Adrenal gland (tissue), 12 donors: ENCODE data around the gene EDA. TPM values are rescaled to one million over a fixed set of nuclear protein-coding genes. Genes with fewer than 3 reads are reported as not detected.

Experiments used
- DNase-seq, 7 donors: peaks; one replicate each; pipeline ENCODE4 v3.0.0-alpha.2; 2019 to 2020
- H3K27ac ChIP-seq, 5 donors: fragments of 200-600 bp; sonication (generic) in 4 of 5; 1 replicate in 3 of 5; 2 replicates in 2 of 5; pipeline versions ENCODE4 v1.5.1 to v1.8.0; 2016 to 2020; ENCODE audit warnings: mild to moderate bottlenecking in 1 of 5
- H3K27me3 ChIP-seq: fragments of 200-600 bp; 2 replicates; pipeline ENCODE4 v1.8.0; 2021
- H3K36me3 ChIP-seq, 2 donors: fragments of 200-600 bp; replicated peaks in 1 of 2; 1 replicate in 1 of 2; 2 replicates in 1 of 2; pipeline versions ENCODE4 v1.5.1 to v1.8.0; 2018 to 2022
- H3K4me1 ChIP-seq, 2 donors: fragments of 200-600 bp; replicated peaks in 1 of 2; 1 replicate in 1 of 2; 2 replicates in 1 of 2; pipeline versions ENCODE4 v1.5.1 to v1.8.0; 2018 to 2021
- H3K4me3 ChIP-seq, 4 donors: fragments of 200-600 bp; sonication (generic) in 3 of 4; one replicate each; pipeline ENCODE4 v1.5.1; 2016 to 2018
- H3K9me3 ChIP-seq, 3 donors: fragments of 200-600 bp; sonication (generic) in 1 of 3; replicated peaks in 1 of 3; 1 replicate in 2 of 3; 2 replicates in 1 of 3; pipeline versions ENCODE4 v1.5.1 to v1.8.0; 2016 to 2021
- POLR2A ChIP-seq, 2 donors: fragments of 450-650 bp; IDR thresholded peaks; one replicate each; pipeline ENCODE4 v1.6.1; 2017; ENCODE audit warnings: antibody characterized with exemption in 2 of 2, mild to moderate bottlenecking in 2 of 2, moderate library complexity in 1 of 2
- WGBS, 4 donors: extraction: QIAGEN DNeasy Blood & Tissue Kit in 2 of 4; methylation state at CpG; one replicate each; pipeline versions ENCODE4 v1.1.5 to v1.1.7; 2013 to 2017; 5-methylcytosine and 5-hydroxymethylcytosine counted together
- intact Hi-C, 2 donors: fragments of 100-400 bp; cut with DNase I; formaldehyde crosslinking; loops; one replicate each; pipeline versions ENCODE4 v1.14.1 to v1.15.0; 2022 to 2023
- polyA plus RNA-seq, 3 donors: library from polyadenylated mRNA; stranded (reverse); fragments of 200-250 nt in 2 of 3; fragments of 350-450 nt in 1 of 3; fragmentation: Illumina TruSeq in 1 of 3; extraction: RNeasy Lipid Tissue Mini Kit (QIAGEN cat#74804) in 1 of 3; gene quantifications; one replicate each; pipeline ENCODE4 v1.2.3, GENCODE V29; 2013 to 2014
- total RNA-seq, 9 donors: library from RNA; depleted of rRNA in 4 of 9; stranded (reverse); fragments of >200 nt in 4 of 9; fragments of 120-200 nt in 1 of 9; fragmentation: NEBNext Ultra II Directional in 1 of 9; extraction: Animal tissue kit (Norgen Biotek cat#: 25700) in 1 of 9; gene quantifications; one replicate each; pipeline versions ENCODE4 v1.1.0 to v1.2.4, GENCODE V29; 2013 to 2023
- TF ChIP-seq, protein P1 (sequence below), 6 experiments: fragments of 450-650 bp in 4 of 6; fragments of 200-600 bp in 2 of 6; sonication (generic) in 1 of 6; IDR thresholded peaks; 1 replicate in 5 of 6; 2 replicates in 1 of 6; pipeline versions ENCODE4 v1.5.1 to v1.8.0; 2016 to 2021; ENCODE audit warnings: antibody characterized with exemption in 6 of 6, mild to moderate bottlenecking in 2 of 6, moderate library complexity in 1 of 6
- donor health status: healthy with polysubstance abuse.
- donor health status: Bipolar disorder and iron deficiency.
- donor health status: DM: yes; HTN: yes; CAD: no.
- donor health status: DM: no; HTN: no; CAD: no.
- donor health status: DM: no; HTN: no; CAD: no.
- donor health status: DM: yes; HTN: yes; CAD: no.

The EDA gene
- total and polyA plus RNA-seq, 12 donors: 5.6 to 28.7 (median 17.2) TPM

DNA sequence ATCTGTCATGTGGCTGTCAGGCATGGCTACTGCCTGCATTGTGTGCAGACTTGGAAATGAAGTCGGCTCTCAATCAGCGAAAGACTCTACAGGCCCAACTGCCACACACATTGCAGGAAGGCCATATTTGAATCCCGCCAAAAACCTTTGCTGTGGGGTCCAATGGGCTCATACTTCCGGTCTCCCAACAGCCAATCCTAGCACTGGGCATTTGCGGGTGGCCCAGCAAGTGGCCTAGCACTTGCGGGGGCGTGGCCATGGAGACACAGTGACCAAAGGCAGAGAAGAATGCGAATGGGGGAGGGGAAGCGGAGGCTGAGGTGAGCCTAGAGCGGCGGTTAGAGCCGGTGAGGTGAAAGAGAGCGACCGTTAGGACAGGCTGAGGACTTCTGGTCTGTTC, 446.2 kb downstream of the EDA start, which contains the start of gene OTUD6A:
TSS of gene OTUD6A (plus strand) at position 382 of the 400 bp plus-strand sequence. CDS start 68 bp downstream, outside the sequence.
- Histone ChIP-seq H3K9me3 (no peaks in the 10 kb centered on the region), H3K4me1 (no peaks in the 10 kb centered on the region), H3K4me3 (no peak within 1 kb of the TSS), H3K27me3 (no peaks in the 10 kb centered on the region), H3K27ac (no peak within 1 kb of the TSS), H3K36me3 (no peaks in the 10 kb centered on the region)
- no peak for TF ChIP-seq POLR2A (IDR thresholded peaks at IDR 0.05)
- TF ChIP-seq, protein P1, sequence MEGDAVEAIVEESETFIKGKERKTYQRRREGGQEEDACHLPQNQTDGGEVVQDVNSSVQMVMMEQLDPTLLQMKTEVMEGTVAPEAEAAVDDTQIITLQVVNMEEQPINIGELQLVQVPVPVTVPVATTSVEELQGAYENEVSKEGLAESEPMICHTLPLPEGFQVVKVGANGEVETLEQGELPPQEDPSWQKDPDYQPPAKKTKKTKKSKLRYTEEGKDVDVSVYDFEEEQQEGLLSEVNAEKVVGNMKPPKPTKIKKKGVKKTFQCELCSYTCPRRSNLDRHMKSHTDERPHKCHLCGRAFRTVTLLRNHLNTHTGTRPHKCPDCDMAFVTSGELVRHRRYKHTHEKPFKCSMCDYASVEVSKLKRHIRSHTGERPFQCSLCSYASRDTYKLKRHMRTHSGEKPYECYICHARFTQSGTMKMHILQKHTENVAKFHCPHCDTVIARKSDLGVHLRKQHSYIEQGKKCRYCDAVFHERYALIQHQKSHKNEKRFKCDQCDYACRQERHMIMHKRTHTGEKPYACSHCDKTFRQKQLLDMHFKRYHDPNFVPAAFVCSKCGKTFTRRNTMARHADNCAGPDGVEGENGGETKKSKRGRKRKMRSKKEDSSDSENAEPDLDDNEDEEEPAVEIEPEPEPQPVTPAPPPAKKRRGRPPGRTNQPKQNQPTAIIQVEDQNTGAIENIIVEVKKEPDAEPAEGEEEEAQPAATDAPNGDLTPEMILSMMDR (IDR thresholded peaks at IDR 0.05): no peak
- 87 to 94% (median 91%) methylated on average over 10 to 14 of the region's 14 CpGs for WGBS, 4 donors
- intact Hi-C loops: no loop called here
- DNase-seq: no peak

DNA sequence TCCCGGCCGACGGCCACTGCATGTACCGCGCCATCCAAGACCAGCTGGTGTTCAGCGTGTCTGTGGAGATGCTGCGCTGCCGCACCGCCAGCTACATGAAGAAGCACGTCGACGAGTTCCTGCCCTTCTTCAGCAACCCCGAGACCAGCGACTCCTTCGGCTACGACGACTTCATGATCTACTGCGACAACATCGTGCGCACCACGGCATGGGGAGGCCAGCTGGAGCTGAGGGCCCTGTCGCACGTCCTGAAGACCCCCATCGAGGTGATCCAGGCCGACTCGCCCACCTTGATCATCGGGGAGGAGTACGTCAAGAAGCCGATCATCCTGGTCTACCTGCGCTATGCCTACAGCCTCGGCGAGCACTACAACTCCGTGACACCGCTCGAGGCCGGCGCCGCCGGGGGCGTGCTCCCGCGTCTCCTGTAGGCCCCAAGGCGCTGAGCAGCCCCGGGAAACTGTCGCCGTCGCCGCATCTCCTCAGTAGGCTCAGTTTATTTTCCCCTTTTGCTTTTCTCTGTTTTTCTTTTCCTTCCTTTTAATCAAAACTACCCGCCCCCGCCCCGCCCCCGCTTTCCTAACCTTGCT, 447.1 kb downstream of the EDA start:
- H3K27me3 ChIP-seq: no peaks in the 10 kb centered on the region
- no peak overlapping the region for H3K4me3 ChIP-seq
- no peaks in the 10 kb centered on the region for H3K36me3 ChIP-seq
- TF ChIP-seq, protein P1 (IDR thresholded peaks at IDR 0.05): no peak
- TF ChIP-seq POLR2A (IDR thresholded peaks at IDR 0.05): no peak
- H3K4me1 ChIP-seq: no peaks in the 10 kb centered on the region
- no peak overlapping the region for H3K27ac ChIP-seq
- no peaks in the 10 kb centered on the region for H3K9me3 ChIP-seq
- 83 to 91% (median 89%) methylated on average over 29 to 52 of the region's 52 CpGs for WGBS, 4 donors
- DNase-seq: no peak
- intact Hi-C loops: no loop called here

DNA sequence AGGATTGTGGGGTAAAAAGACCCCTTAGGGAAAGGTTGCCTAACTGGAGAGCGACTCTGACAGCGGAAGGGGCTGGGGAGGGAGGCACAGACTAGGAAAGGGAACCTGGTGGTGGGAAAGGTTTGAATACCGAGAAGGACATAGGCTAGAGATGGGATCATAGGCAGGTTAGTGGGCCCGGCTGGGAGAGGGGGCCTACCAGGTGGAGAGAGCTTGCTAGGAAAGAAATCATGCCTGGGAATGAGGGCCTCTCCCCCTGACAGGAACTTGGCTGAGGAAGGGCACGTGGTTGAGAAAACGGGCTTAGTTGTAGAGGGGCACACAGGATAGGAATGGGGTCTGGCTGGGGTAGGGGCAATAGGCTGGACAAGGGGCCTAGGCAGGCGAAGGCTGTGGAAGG, 450.7 kb downstream of the EDA start:
- intact Hi-C loops: no loop called here
- no peaks in the 10 kb centered on the region for H3K36me3 ChIP-seq
- no peaks in the 10 kb centered on the region for H3K4me1 ChIP-seq
- TF ChIP-seq, protein P1 (IDR thresholded peaks at IDR 0.05): no peak
- no peak for TF ChIP-seq POLR2A (IDR thresholded peaks at IDR 0.05)
- no peaks in the 10 kb centered on the region for H3K9me3 ChIP-seq
- no peak for DNase-seq
- WGBS, 4 donors: 77 to 90% (median 86%) methylated on average over 7 of the region's 7 CpGs
- H3K27ac ChIP-seq: no peak overlapping the region
- H3K27me3 ChIP-seq: no peaks in the 10 kb centered on the region
- no peak overlapping the region for H3K4me3 ChIP-seq

DNA sequence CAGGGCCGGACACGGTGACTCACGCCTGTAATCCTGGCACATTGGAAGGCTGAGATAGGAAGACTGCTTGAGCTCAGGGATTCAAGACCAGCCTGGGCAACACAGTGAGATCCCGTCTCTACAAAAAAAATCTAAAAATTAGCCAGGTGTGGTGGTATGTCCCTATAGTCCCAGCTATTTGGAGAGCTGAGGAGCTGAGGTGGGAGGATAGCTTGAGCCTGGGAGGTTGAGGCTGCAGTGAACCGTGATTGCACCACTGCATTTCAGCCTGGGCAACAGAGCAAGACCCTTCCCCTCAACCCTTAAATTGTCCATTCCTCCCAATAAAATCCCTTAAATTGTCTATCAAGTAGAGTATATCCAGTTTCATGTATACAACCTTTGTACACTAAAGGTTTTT, 463.4 kb downstream of the EDA start:
- WGBS, 4 donors: 78 to 83% (median 83%) methylated on average over 5 of the region's 5 CpGs
- no peaks in the 10 kb centered on the region for H3K4me1 ChIP-seq
- no peaks in the 10 kb centered on the region for H3K36me3 ChIP-seq
- no peak for DNase-seq
- intact Hi-C loops: no loop called here
- H3K27me3 ChIP-seq: peaks cover 12% of the 10 kb centered on the region
- TF ChIP-seq, protein P1 (IDR thresholded peaks at IDR 0.05): no peak
- no peak for TF ChIP-seq POLR2A (IDR thresholded peaks at IDR 0.05)
- H3K27ac ChIP-seq: no peak overlapping the region
- no peaks in the 10 kb centered on the region for H3K9me3 ChIP-seq
- no peak overlapping the region for H3K4me3 ChIP-seq
